SU-DHL-6 (cell line): Measurements from ENCODE around the gene A2ML1.
"Not testable (repeated sequence)": the region's sequence is repeated elsewhere in the genome, so short reads cannot be mapped to it uniquely, and the experiment has no call there.

Source experiments
- H2AFZ ChIP-seq: fragments of 200-600 bp; sonication (generic); 2 replicates; pipeline ENCODE4 v1.6.1; 2014; ENCODE audit warnings: low read depth, mild to moderate bottlenecking, moderate library complexity, mixed read lengths, antibody characterized with exemption, low read length; ENCODE audit not compliant: severe bottlenecking
- H3F3A ChIP-seq: fragments of 200-600 bp; shearing (Covaris generic); 2 replicates; pipeline ENCODE4 v1.6.0; 2016; ENCODE audit warnings: antibody characterized with exemption, mild to moderate bottlenecking; ENCODE audit not compliant: insufficient read depth
- H3K27ac ChIP-seq: fragments of 200-600 bp; sonication (generic); 2 replicates; pipeline ENCODE4 v1.5.1; 2016; ENCODE audit warnings: low read depth, mild to moderate bottlenecking, low read length, moderate library complexity, mixed read lengths
- H3K27me3 ChIP-seq: fragments of 200-600 bp; sonication (generic), shearing (Covaris generic); 2 replicates; pipeline ENCODE4 v1.6.0; 2014; ENCODE audit warnings: mild to moderate bottlenecking, low read length
- H3K36me3 ChIP-seq: fragments of 200-600 bp; sonication (generic); 2 replicates; pipeline ENCODE4 v1.6.1; 2014; ENCODE audit warnings: mild to moderate bottlenecking, low read length, mixed read lengths
- H3K4me2 ChIP-seq: fragments of 300-600, 200-600 bp; shearing (Covaris generic), sonication (generic); 2 replicates; pipeline ENCODE4 v1.6.0; 2014; ENCODE audit warnings: low read length, low read depth, mild to moderate bottlenecking; ENCODE audit not compliant: poor library complexity, severe bottlenecking
- H3K4me3 ChIP-seq: fragments of 200-600 bp; sonication (generic); 2 replicates; pipeline ENCODE4 v1.5.1; 2014; ENCODE audit warnings: antibody characterized with exemption, low read length, mild to moderate bottlenecking, mixed read lengths; ENCODE audit not compliant: insufficient read depth, poor library complexity, severe bottlenecking
- H3K79me2 ChIP-seq: fragments of 200-600 bp; sonication (generic); 2 replicates; pipeline ENCODE4 v1.6.1; 2014; ENCODE audit warnings: mild to moderate bottlenecking, low read length, moderate library complexity; ENCODE audit not compliant: insufficient read depth
- H3K9ac ChIP-seq: fragments of 200-600 bp; sonication (generic); 2 replicates; pipeline ENCODE4 v1.7.0; 2014; ENCODE audit warnings: mild to moderate bottlenecking, low read length
- H3K9me2 ChIP-seq: fragments of 200-600 bp; sonication (generic); replicated peaks from 2 replicates; pipeline ENCODE4 v1.6.1; 2014; ENCODE audit warnings: low read length; ENCODE audit not compliant: insufficient read depth
- H3K9me3 ChIP-seq: fragments of 200-600 bp; sonication (generic); 2 replicates; pipeline ENCODE4 v1.6.1; 2014; ENCODE audit warnings: low read length, mixed read lengths; ENCODE audit not compliant: insufficient read depth
- H4K20me1 ChIP-seq: fragments of 200-600 bp; sonication (generic); 2 replicates; pipeline ENCODE4 v1.6.1; 2014; ENCODE audit warnings: low read depth, mild to moderate bottlenecking, antibody characterized with exemption, low read length, moderate library complexity, mixed read lengths
- CTCF ChIP-seq: fragments of 200-600 bp; sonication (generic); IDR thresholded peaks from one replicate; pipeline ENCODE4 v1.5.1; 2017; ENCODE audit warnings: antibody characterized with exemption, mild to moderate bottlenecking, low read length, moderate library complexity; ENCODE audit not compliant: insufficient read depth, poor library complexity, severe bottlenecking
- EZH2phosphoT487 ChIP-seq: fragments of 200-600 bp; sonication (generic), shearing (Covaris generic); conservative IDR thresholded peaks from 2 replicates; pipeline ENCODE4 v1.6.1; 2018; ENCODE audit warnings: mild to moderate bottlenecking, antibody characterized with exemption, low read length, moderate library complexity, mixed read lengths

The A2ML1 gene

GRCh38 chr12:8785499-8785898, 36.9 kb upstream of the A2ML1 start:
- Histone ChIP-seq H3K79me2 (no peaks in the 10 kb centered on the region), H2AFZ (no peak overlapping the region), H3F3A (no peaks in the 10 kb centered on the region), H3K9me3 (no peaks in the 10 kb centered on the region), H3K27ac (no peak overlapping the region), H3K4me3 (no peak overlapping the region), H4K20me1 (no peaks in the 10 kb centered on the region), H3K9ac (no peak overlapping the region), H3K36me3 (no peaks in the 10 kb centered on the region), H3K9me2 (no peaks in the 10 kb centered on the region), H3K4me2 (no peak overlapping the region), H3K27me3 (no peaks in the 10 kb centered on the region)
- TF ChIP-seq CTCF (no peak), EZH2phosphoT487 (no peak)

- H3K27me3 ChIP-seq, H2AFZ ChIP-seq, H3K9ac ChIP-seq, H3F3A ChIP-seq, H3K9me2 ChIP-seq, H3K9me3 ChIP-seq, H4K20me1 ChIP-seq, H3K79me2 ChIP-seq, H3K27ac ChIP-seq, H3K36me3 ChIP-seq, H3K4me3 ChIP-seq, H3K4me2 ChIP-seq: not testable (repeated sequence)
These were observed 35.2 kb upstream of the A2ML1 start for GRCh38 chr12:8787206-8787605.

- not testable (repeated sequence) for H3K4me3 ChIP-seq, H3K9me3 ChIP-seq, H3K9ac ChIP-seq, H3K27ac ChIP-seq, H2AFZ ChIP-seq, H3K79me2 ChIP-seq, H3F3A ChIP-seq, H3K9me2 ChIP-seq, H4K20me1 ChIP-seq, H3K27me3 ChIP-seq, H3K36me3 ChIP-seq, H3K4me2 ChIP-seq
These were observed 33.7 kb upstream of the A2ML1 start for GRCh38 chr12:8788706-8789105.

GRCh38 chr12:8789341-8790013, 32.9 kb upstream of the A2ML1 start:
- H3K36me3 ChIP-seq, H3K4me3 ChIP-seq, H3K9ac ChIP-seq, H3K9me3 ChIP-seq, H3F3A ChIP-seq, H3K4me2 ChIP-seq, H3K27me3 ChIP-seq, H3K9me2 ChIP-seq, H3K27ac ChIP-seq, H3K79me2 ChIP-seq, H2AFZ ChIP-seq, H4K20me1 ChIP-seq: not testable (repeated sequence)

- H3K9me2 ChIP-seq, H3K27me3 ChIP-seq, H3F3A ChIP-seq, H3K36me3 ChIP-seq, H3K79me2 ChIP-seq, H2AFZ ChIP-seq, H3K9me3 ChIP-seq, H3K4me2 ChIP-seq, H3K27ac ChIP-seq, H3K4me3 ChIP-seq, H4K20me1 ChIP-seq, H3K9ac ChIP-seq: not testable (repeated sequence)
These were observed 29.2 kb upstream of the A2ML1 start for GRCh38 chr12:8793226-8793625.

GRCh38 chr12:8794611-8795010, 27.8 kb upstream of the A2ML1 start:
- H3F3A ChIP-seq = not testable (repeated sequence)

More at GRCh38 chr12:8794611-8795010, 27.8 kb upstream of the A2ML1 start:
- H4K20me1 ChIP-seq, H3K9ac ChIP-seq, H3K9me3 ChIP-seq, H3K9me2 ChIP-seq, H3K4me2 ChIP-seq, H3K79me2 ChIP-seq, H3K4me3 ChIP-seq, H3K27me3 ChIP-seq, H3K27ac ChIP-seq, H2AFZ ChIP-seq, H3K36me3 ChIP-seq: not testable (repeated sequence)
